Adrenal gland (tissue), 5 donors: ENCODE data around the gene RNF220.

Experiments
- POLR2A ChIP-seq, 2 donors: fragments of 450-650 bp; IDR thresholded peaks; one replicate each; pipeline ENCODE4 v1.6.1; 2017; ENCODE audit warnings: antibody characterized with exemption in 2 of 2, mild to moderate bottlenecking in 2 of 2, moderate library complexity in 1 of 2
- TF ChIP-seq, protein P1 (sequence below), 6 experiments: fragments of 450-650 bp in 4 of 6; fragments of 200-600 bp in 2 of 6; sonication (generic) in 1 of 6; IDR thresholded peaks; 1 replicate in 5 of 6; 2 replicates in 1 of 6; pipeline versions ENCODE4 v1.5.1 to v1.8.0; 2016 to 2021; ENCODE audit warnings: antibody characterized with exemption in 6 of 6, mild to moderate bottlenecking in 2 of 6, moderate library complexity in 1 of 6
- donor health status: DM: no; HTN: no; CAD: no.

DNA sequence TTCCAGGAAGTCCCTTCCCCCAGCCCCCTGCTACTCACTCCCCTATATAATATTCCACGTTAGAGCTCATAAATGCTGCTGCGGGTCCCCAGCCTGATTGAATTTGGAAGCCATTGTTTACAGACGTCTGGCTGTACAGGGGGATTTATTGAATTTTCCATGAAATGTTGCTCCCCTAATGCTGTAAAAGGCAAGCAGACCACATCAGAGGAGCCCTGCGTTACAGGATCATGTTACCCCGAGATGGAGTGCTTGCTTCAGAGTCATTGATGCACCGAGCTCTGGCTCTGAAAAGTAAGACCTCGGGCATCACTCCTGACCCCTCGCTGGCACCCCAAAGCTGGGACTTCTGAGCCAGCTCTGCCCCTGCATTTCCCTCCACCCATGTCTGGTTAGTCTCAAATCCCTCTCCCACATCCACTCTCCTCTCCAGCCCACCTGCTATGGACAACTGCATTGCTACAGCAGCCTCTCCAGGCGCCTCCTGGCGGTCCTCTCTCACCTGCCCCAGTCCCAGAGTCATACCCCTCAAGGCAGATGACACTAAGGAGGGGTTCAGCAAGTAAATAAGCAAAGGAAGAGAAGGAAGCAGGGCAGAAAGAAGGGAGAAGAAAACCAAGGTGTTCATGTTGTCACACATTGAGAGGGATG, 141.5 kb downstream of the RNF220 start:
- TF ChIP-seq, protein P1, sequence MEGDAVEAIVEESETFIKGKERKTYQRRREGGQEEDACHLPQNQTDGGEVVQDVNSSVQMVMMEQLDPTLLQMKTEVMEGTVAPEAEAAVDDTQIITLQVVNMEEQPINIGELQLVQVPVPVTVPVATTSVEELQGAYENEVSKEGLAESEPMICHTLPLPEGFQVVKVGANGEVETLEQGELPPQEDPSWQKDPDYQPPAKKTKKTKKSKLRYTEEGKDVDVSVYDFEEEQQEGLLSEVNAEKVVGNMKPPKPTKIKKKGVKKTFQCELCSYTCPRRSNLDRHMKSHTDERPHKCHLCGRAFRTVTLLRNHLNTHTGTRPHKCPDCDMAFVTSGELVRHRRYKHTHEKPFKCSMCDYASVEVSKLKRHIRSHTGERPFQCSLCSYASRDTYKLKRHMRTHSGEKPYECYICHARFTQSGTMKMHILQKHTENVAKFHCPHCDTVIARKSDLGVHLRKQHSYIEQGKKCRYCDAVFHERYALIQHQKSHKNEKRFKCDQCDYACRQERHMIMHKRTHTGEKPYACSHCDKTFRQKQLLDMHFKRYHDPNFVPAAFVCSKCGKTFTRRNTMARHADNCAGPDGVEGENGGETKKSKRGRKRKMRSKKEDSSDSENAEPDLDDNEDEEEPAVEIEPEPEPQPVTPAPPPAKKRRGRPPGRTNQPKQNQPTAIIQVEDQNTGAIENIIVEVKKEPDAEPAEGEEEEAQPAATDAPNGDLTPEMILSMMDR (IDR thresholded peaks at IDR 0.05): no peak
- TF ChIP-seq POLR2A (IDR thresholded peaks at IDR 0.05): no peak
